ENCODE results near the gene TRAP1.
"Not testable (repeated sequence)": the region's sequence is repeated elsewhere in the genome, so short reads cannot be mapped to it uniquely, and the experiment has no call there.

TRAP1 gene

GRCh38 chr16:3730161-3731125, 13.1 kb upstream of the TRAP1 start:
- CTCF ChIA-PET = no interaction called here
- Mint-ChIP-seq H3K27ac (no peak overlapping the region), H3K27me3 (no peaks in the 10 kb centered on the region), H3K36me3 (peaks cover 55% of the 10 kb centered on the region), H3K9me3 (no peaks in the 10 kb centered on the region), H3K4me3 (no peak overlapping the region), H3K4me1 (no peaks in the 10 kb centered on the region)
- no peak for DNase-seq

GRCh38 chr16:3729161-3730112, 12.1 kb upstream of the TRAP1 start:
- Mint-ChIP-seq H3K27me3 (no peaks in the 10 kb centered on the region), H3K36me3 (peaks cover 49% of the 10 kb centered on the region), H3K9me3 (no peaks in the 10 kb centered on the region), H3K4me3 (no peak overlapping the region), H3K4me1 (no peaks in the 10 kb centered on the region), H3K27ac (peak overlapping the region; percentile 44)
- DNase-seq = no peak
- CTCF ChIA-PET = no interaction called here

GRCh38 chr16:3728424-3729160, 11.3 kb upstream of the TRAP1 start:
- peaks cover 45% of the 10 kb centered on the region for H3K36me3 Mint-ChIP-seq

GRCh38 chr16:3727806-3728381, 10.6 kb upstream of the TRAP1 start:
- Mint-ChIP-seq H3K4me3 (no peak overlapping the region), H3K36me3 (peaks cover 45% of the 10 kb centered on the region), H3K9me3 (no peaks in the 10 kb centered on the region), H3K4me1 (no peaks in the 10 kb centered on the region), H3K27ac (no peak overlapping the region), H3K27me3 (no peaks in the 10 kb centered on the region)
- DNase-seq = no peak
- CTCF ChIA-PET = no interaction called here

More at GRCh38 chr16:3728424-3729160, 11.3 kb upstream of the TRAP1 start:
- Mint-ChIP-seq H3K27ac (no peak overlapping the region), H3K9me3 (no peaks in the 10 kb centered on the region), H3K4me3 (no peak overlapping the region), H3K4me1 (no peaks in the 10 kb centered on the region), H3K27me3 (no peaks in the 10 kb centered on the region)
- CTCF ChIA-PET = no interaction called here
- DNase-seq = no peak

GRCh38 chr16:3726021-3726687, 8.8 kb upstream of the TRAP1 start:
- Mint-ChIP-seq H3K9me3 (no peaks in the 10 kb centered on the region), H3K4me1 (no peaks in the 10 kb centered on the region), H3K4me3 (no peak overlapping the region), H3K27ac (no peak overlapping the region), H3K36me3 (peaks cover 33% of the 10 kb centered on the region), H3K27me3 (no peaks in the 10 kb centered on the region)
- DNase-seq = no peak
- CTCF ChIA-PET = no interaction called here

GRCh38 chr16:3725276-3725675, 8.0 kb upstream of the TRAP1 start:
- CTCF ChIA-PET = no interaction called here
- no peaks in the 10 kb centered on the region for H3K4me1 Mint-ChIP-seq
- H3K4me3 Mint-ChIP-seq = no peak overlapping the region
- H3K9me3 Mint-ChIP-seq = no peaks in the 10 kb centered on the region
- no peak overlapping the region for H3K27ac Mint-ChIP-seq
- peaks cover 24% of the 10 kb centered on the region for H3K36me3 Mint-ChIP-seq
- DNase-seq = no peak
- H3K27me3 Mint-ChIP-seq = no peaks in the 10 kb centered on the region

- H3K4me3 Mint-ChIP-seq = no peak overlapping the region
- no peaks in the 10 kb centered on the region for H3K27me3 Mint-ChIP-seq
- peaks cover 4% of the 10 kb centered on the region for H3K36me3 Mint-ChIP-seq
- no peaks in the 10 kb centered on the region for H3K9me3 Mint-ChIP-seq
- H3K27ac Mint-ChIP-seq = no peak overlapping the region
- peaks cover 9% of the 10 kb centered on the region for H3K4me1 Mint-ChIP-seq
- CTCF ChIA-PET = interaction anchor here (1.1 kb wide), 1 partner anchor 11 kb away, joined by 4 read pairs; no protein-coding TSS in a partner anchor
- DNase-seq = no peak
These were observed 5.2 kb upstream of the TRAP1 start for GRCh38 chr16:3722508-3722907.

- Mint-ChIP-seq H3K36me3 (peaks cover 3% of the 10 kb centered on the region), H3K9me3 (no peaks in the 10 kb centered on the region), H3K4me3 (no peak overlapping the region), H3K4me1 (peaks cover 21% of the 10 kb centered on the region), H3K27ac (no peak overlapping the region), H3K27me3 (no peaks in the 10 kb centered on the region)
- DNase-seq = no peak
- CTCF ChIA-PET = no interaction called here
These were observed 3.1 kb upstream of the TRAP1 start for GRCh38 chr16:3720418-3720817.

- peaks cover 33% of the 10 kb centered on the region for H3K4me1 Mint-ChIP-seq
- CTCF ChIA-PET = no interaction called here
- no peaks in the 10 kb centered on the region for H3K27me3 Mint-ChIP-seq
- H3K4me3 Mint-ChIP-seq = peak overlapping the region; percentile 49
- DNase-seq = no peak
- peaks cover 12% of the 10 kb centered on the region for H3K36me3 Mint-ChIP-seq
- H3K27ac Mint-ChIP-seq = peak overlapping the region; percentile 58
- no peaks in the 10 kb centered on the region for H3K9me3 Mint-ChIP-seq
These were observed 1.3 kb upstream of the TRAP1 start for GRCh38 chr16:3718628-3719027.

GRCh38 chr16:3718019-3718391, 681 bp upstream of the TRAP1 start:
- CTCF ChIA-PET = no interaction called here
- Mint-ChIP-seq H3K4me1 (peaks cover 37% of the 10 kb centered on the region), H3K36me3 (peaks cover 16% of the 10 kb centered on the region), H3K27me3 (no peaks in the 10 kb centered on the region), H3K27ac (peak overlapping the region; percentile 90), H3K9me3 (no peaks in the 10 kb centered on the region), H3K4me3 (peak overlapping the region; percentile 92)
- no peak for DNase-seq

- Mint-ChIP-seq H3K27ac (peak overlapping the region; percentile 92), H3K4me3 (peak overlapping the region; percentile 92), H3K36me3 (peaks cover 20% of the 10 kb centered on the region), H3K9me3 (no peaks in the 10 kb centered on the region), H3K4me1 (peaks cover 41% of the 10 kb centered on the region), H3K27me3 (no peaks in the 10 kb centered on the region)
- CTCF ChIA-PET = no interaction called here
- peak; percentile 55 for DNase-seq
These were observed 491 bp downstream of the TRAP1 start for GRCh38 chr16:3716831-3717234.

GRCh38 chr16:3715430-3715829, 1.9 kb downstream of the TRAP1 start:
- Mint-ChIP-seq H3K4me1 (peaks cover 43% of the 10 kb centered on the region), H3K27ac (no peak overlapping the region), H3K4me3 (no peak overlapping the region), H3K27me3 (no peaks in the 10 kb centered on the region), H3K9me3 (no peaks in the 10 kb centered on the region), H3K36me3 (peaks cover 22% of the 10 kb centered on the region)
- CTCF ChIA-PET = interaction anchor here (0.7 kb wide), 1 partner anchor 189 kb away, joined by 3 read pairs; no protein-coding TSS in a partner anchor
- no peak for DNase-seq

GRCh38 chr16:3714378-3714777, 2.9 kb downstream of the TRAP1 start:
- H3K9me3 Mint-ChIP-seq, H3K27me3 Mint-ChIP-seq, DNase-seq, H3K27ac Mint-ChIP-seq, H3K4me3 Mint-ChIP-seq, CTCF ChIA-PET: not testable (repeated sequence)
- peaks cover 43% of the 10 kb centered on the region for H3K4me1 Mint-ChIP-seq
- peaks cover 25% of the 10 kb centered on the region for H3K36me3 Mint-ChIP-seq

All from activated naive CD4-positive, alpha-beta T cell treated with anti-CD3 and anti-CD28 coated beads, Interleukin-2, amount 10 ng/mL, durations not matched to agents 7 days and 5 days (primary cell).